ELF-1 (cell line): ENCODE results near the gene IL17D.

ENCODE experiments used
- DNase-seq: peaks from one replicate; pipeline ENCODE4 v3.0.0-alpha.2; 2016; ENCODE audit warnings: low read depth, low spot score

Gene IL17D

DNA sequence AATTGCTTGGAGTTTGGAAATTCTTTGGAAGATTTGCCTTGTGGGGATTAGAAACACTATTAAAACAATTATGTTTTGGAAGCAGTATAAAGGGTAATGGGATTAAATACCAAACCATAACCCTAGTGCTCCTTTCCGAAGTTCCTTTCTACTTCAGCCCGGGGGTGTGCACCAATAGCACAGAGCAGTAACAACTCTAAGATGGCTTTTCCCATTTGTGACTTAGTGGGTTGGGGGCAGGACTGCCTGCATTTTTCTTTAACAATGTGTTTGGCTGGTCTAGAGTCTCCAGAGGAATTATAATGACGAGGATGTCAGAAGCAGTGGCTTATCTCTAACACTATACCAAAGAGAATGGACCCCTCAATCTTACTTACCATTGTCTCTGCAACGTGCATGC, 11.9 kb upstream of the IL17D start:
- no peak for DNase-seq

- DNase-seq = no peak
Measured at GRCh38 chr13:20696073-20696472, 7.4 kb upstream of the IL17D start.

DNA sequence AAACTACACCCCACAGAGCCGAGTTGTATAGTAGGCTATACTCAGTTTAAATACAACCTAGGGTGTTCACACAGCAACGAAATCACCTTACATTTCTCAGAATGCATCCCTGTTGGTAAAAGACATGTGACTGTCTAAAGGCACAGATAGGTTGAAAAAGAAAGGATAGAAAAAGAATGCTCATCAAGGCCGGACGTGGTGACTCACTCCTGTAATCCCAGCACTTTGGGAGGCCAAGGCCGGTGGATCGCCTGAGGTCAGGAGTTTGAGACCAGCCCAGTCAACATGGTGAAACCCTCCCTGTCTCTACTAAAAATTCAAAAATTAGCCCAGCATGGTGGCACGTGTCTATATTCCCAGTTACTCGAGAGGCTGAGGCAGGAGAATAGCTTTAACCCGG, 3.8 kb upstream of the IL17D start:
- no peak for DNase-seq

DNA sequence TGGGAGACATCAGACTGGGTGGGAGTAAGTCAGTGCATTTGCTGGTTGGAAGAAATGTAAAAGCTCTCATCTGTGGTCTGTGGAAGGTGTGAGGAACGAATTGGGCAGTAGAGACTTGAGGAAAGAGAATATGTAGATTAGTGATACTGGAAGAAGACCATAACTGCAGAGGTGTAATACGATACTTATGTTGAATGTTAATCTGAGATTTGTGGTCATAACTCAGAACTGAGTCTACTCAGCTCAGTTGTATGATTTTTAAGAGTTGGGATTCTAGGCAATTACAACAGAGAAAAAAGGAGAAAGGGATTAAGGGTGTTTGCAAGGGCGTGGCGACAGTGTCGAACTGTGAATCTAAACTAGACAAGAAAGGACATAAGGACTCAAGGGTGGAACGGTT, 3.2 kb upstream of the IL17D start:
- DNase-seq = no peak

DNA sequence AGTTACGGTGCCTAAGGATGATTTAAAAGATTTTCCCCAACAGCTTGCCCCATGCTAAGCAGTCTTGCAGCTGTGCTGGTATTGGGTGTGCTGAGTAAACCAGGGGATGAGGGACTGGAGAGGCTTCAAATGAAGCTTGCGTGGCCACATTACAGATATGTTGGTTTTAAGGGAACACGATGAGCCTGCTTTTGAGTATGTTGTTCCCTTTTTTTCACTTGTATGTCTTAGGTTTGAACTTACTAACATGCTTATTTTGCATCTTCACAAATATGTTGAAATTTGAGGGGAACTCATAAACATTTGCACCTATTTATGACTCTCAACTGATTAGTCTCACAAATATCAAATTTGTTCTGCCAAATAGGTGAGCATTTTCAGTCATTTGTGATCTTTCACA, 2.0 kb upstream of the IL17D start:
- no peak for DNase-seq

GRCh38 chr13:20702530-20702914, 977 bp upstream of the IL17D start:
- DNase-seq = no peak

- DNase-seq = peak; percentile 89
Measured at GRCh38 chr13:20703780-20704458, 420 bp downstream of the IL17D start.

DNA sequence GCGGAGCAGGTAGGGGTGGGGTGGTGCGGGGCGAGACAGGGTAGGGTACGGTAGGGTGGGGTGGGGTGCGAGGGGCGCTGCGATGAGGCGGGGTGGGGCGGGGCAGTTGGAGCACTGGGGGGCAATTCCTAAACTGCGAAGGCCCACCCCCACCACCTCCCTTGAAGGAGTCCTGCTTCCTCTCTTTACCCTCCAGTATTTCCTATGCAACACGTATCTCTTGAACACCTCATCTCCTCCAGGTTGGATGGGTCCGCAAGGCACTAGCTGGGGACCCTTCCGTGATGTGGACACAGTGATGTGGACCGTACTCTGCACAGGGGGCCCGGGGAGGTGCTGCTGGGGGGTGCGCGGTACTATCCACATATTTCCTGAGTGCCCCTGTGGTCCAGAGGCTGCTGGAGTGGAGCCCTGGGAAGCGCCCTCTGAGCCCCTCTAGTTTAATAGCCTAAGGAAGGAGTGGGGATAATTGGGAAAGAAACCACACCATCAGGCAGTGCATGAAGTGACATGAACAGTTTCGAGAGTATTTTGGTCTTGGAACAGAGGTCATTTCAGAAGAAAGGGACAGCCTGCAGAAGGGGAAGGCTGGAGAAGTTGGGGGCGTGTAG, 1.1 kb downstream of the IL17D start:
- peak; percentile 39 for DNase-seq

DNA sequence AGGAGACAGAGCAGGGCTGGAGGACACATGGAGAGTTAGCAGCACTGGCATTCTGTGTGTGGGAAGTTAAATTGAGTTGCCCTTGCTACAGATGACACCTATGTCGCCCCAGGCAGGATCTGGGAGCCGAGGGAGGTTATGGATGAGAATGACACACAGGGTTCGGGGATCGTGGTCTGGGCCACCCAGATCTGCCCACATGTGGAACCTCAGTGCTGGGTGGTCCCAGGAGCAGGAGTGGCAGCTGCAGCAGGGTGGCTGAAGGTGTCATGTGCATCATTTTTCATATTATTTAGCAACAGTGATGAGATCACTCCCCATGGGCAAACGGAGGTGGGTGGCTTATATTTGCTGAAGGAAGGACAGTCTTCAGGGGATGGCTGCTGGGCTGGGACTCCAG, 3.2 kb downstream of the IL17D start:
- no peak for DNase-seq

DNA sequence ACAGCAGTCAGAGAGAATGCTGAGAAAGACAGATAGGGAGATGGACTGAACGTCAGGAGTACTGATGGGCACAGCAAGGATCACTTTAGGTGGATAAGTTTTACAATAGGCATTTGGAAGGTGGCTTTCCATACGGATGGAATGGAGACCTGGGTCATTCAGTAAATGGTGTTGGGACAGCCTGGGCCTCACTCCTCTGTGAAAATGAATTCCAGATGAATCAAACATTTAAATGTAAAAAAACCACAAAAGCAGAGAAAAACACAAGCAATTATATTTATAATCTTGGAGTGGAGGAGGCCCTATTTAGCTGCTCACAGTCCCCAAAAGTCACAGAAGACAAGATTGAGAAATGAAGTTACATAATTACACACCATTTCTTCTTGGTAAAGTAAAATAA, 4.7 kb downstream of the IL17D start:
- no peak for DNase-seq

DNA sequence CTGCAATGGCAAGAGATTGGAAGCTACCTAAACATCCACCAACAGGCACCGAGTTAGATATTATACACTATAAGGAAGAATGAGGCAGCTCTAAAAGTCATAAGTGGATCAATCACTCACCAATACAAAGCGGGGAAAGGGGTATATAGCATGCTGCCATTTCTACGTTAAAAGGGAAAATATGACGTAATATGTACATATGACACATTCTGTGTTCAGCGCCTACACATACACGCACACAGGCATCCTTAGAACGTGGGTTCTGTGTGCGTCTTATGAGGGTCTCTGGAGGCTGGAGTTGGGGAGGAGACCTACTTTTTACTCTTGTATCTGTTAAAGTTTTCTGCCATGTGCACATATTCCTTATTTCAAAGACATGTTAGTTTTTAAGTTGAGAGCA, 5.9 kb downstream of the IL17D start:
- DNase-seq = no peak

- DNase-seq = no peak
Measured at GRCh38 chr13:20709782-20710181, 6.3 kb downstream of the IL17D start.

DNA sequence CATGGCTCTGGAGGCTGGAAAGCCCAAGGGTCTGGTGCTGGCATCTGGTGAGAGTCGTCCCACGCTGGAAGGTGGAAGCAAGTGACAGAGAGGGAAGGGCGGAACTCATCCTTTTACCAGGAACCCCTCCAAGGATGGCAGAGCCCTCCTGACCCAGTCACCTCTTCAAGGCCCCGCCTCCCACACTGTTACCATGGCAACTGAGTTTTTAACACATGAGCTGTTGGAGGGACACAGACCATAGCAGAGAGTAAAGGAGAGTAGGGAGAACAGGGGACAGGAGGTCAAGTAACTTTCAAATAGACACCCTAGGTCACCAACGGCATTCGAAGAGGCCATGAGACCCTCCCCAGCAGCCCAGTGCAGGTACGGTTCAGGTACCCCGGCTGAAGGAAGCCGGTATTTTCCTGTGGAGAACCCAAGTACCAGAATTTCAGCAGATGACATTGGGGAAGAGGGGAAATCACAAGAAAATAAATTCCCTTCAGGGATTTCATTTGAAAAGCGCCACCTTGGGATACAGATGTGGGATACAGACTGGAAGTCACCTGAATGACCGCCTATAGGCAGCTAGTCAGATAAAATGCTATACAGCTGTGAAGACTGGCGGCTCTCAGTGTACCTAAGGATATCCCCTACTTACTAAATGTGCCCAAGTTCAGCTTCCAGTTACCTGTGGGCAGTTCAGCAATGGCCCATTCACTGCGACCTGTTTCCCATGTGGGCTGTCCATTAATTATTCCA, 8.0 kb downstream of the IL17D start:
- DNase-seq = peak; percentile 54

GRCh38 chr13:20713014-20713376, 9.5 kb downstream of the IL17D start:
- no peak for DNase-seq

DNA sequence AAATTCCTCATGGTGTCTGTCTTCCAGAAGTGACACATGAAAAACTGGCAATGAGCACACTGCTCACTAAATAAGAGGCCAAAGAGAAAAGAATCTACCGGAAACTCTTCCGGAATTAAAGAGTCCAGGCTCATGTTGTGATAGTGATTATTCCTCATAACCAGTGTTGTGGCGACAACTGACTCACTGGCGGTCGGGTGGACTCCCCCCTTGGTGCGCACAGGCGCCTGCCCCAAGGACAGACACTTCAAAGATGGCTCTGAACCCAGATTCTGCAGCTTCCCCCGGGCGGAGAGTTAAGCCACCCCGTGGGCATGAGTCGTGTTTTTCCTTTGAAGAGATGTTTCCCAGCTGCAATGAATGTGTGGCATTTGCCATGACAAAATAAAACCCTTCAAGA, 10.3 kb downstream of the IL17D start:
- DNase-seq = no peak

DNA sequence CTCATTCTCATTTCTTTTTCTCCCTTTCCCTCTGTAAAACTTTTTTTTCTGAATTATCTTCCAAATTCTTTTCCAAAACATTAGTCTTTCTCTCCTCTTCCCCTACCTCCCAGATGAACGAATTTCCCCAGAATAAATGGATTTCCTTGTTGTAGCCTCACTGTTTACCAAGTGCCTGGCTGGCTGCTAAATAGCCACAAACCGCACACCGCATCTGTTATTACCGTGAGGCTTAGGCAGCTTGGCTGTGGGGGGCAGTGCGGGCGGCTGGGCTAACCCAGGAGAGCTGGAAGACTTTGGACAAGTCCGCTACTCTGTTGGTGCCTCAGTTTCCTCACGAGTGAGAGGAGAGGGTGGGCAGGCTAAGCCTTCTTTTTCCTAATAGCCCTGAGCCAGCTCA, 10.7 kb downstream of the IL17D start:
- DNase-seq = no peak

DNA sequence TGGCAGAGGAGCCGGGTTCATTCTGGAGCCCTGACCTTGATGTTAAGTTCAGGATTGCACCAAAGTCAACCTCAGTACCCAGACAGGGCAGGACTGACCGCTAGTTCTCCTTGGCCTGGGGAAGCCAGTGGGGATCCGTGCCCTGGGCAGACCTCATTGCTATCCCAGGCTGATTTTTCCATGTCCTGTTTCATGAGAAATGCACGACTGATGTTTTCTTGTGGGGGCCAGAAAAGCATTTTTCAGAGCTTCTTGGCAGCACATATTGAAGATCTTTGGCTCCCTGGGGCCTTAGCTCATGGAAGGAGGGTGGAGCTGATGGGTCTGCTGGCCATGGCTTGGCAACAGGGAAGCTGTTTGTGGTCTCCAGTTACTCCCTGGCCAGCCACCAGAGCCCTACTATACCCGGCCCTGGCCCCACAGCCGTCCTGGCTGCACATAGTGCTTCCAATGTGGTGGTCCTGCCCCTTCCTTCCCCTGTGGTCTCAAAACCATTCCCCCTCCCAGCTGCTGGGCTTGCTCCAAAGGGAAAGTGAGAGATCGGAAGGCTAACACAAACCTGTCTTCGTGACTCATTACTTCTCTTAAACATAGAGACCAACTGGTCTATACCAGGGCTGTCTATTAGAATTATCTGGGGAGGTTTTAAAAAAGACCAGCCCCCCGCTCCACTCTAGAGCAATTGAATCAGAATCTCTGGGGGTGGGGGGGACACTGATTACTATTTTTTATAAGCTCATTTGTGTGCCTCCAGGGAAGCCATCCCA, 11.2 kb downstream of the IL17D start:
- DNase-seq = no peak

GRCh38 chr13:20715330-20715712, 11.8 kb downstream of the IL17D start:
- no peak for DNase-seq

GRCh38 chr13:20716951-20717350, 13.5 kb downstream of the IL17D start:
- peak; percentile 93 for DNase-seq

- DNase-seq = no peak
Measured at GRCh38 chr13:20717581-20718542, 14.4 kb downstream of the IL17D start.

GRCh38 chr13:20718958-20719566, 15.6 kb downstream of the IL17D start:
- no peak for DNase-seq
